Fibroblast of lung (primary cell): Measurements from ENCODE around the gene NUP210L.

Source experiments
- CTCF ChIP-seq, 2 donors: IDR thresholded peaks in 1 of 2; conservative IDR thresholded peaks in 1 of 2; 1 replicate in 1 of 2; 2 replicates in 1 of 2; pipeline ENCODE4 v1.5.1; 2011 to 2012; ENCODE audit warnings: low read length in 2 of 2, control low read depth in 1 of 2, inconsistent platforms in 1 of 2, low read depth in 1 of 2, mild to moderate bottlenecking in 1 of 2
- EZH2 ChIP-seq: IDR thresholded peaks from 2 replicates; pipeline ENCODE4 v1.5.1; 2012; ENCODE audit warnings: low read length, control low read depth, mild to moderate bottlenecking; ENCODE audit errors: missing control alignments

GRCh38 chr1:154178911-154179811, 24.3 kb upstream of the NUP210L start:
- TF ChIP-seq CTCF (conservative IDR thresholded peaks at IDR 0.05 in 1 of 2, IDR thresholded peaks at IDR 0.05 in 1 of 2; ENCODE audit: low read depth in 1 of 2, low read length in 2 of 2): no peak
- TF ChIP-seq EZH2: no peak
